GM18508 (cell line): ENCODE results near the gene TRNT1.

Experiments used
- ATAC-seq: cut with Tn5 transposase; IDR thresholded peaks from one replicate; pipeline ENCODE4 v1.9.1; 2021; ENCODE audit warnings: moderate number of reproducible peaks; ENCODE audit not compliant: insufficient read depth, unreplicated experiment

The TRNT1 gene

DNA sequence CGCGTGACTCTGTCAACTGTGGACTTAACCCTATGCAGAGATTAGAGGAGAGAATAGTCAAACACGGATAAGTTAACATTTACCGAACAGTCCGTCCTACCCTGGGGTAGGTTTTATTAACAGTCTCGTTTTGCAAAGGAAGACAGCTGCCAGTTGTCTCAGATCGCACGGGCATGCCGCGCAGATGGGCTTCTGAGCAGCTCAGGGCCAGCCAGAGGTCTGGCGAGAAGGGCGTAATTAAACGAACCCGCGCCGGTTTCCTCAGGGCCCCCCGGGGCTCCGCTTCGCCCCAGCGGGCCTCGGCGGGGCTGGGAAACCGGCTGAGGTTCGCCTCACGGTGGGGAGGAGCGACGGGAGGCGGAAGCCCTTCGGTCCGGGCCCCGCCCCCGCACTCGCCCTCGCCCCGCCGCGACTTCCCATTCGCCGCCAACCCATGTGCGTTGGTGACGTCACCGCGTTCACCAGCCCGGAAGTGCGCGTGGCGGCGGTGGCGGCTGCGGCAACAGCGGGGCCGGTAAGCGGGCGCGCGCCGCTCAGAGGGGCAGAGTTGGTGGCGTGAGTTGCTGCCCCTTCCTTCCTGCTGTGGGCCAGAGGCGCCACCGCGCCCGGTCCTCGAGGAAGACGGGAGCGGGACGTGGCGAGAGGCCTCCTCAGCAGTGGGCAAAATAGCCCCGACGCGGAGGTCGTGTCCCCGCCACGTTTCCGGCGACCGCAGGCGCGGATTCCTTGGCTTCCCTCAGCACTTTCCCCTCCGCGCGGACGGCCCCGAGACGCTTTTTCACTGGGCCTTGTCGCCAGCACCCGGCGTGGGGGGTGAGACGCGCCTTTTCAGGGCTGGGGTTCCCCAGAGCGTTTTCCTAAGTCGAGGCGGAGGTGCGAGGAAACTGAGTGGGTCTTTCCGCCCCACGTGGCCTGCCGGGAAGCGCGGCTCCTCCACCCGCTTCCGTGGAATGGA lies at the start of gene TRNT1:
TSS of gene TRNT1 (plus strand) at position 464 of the 955 bp plus-strand sequence. CDS start 2,101 bp downstream, outside the sequence.
- ATAC-seq = peak; percentile 87

- ATAC-seq = no peak
These were observed 46.4 kb upstream of the TRNT1 start for GRCh38 chr3:3080309-3080708.

DNA sequence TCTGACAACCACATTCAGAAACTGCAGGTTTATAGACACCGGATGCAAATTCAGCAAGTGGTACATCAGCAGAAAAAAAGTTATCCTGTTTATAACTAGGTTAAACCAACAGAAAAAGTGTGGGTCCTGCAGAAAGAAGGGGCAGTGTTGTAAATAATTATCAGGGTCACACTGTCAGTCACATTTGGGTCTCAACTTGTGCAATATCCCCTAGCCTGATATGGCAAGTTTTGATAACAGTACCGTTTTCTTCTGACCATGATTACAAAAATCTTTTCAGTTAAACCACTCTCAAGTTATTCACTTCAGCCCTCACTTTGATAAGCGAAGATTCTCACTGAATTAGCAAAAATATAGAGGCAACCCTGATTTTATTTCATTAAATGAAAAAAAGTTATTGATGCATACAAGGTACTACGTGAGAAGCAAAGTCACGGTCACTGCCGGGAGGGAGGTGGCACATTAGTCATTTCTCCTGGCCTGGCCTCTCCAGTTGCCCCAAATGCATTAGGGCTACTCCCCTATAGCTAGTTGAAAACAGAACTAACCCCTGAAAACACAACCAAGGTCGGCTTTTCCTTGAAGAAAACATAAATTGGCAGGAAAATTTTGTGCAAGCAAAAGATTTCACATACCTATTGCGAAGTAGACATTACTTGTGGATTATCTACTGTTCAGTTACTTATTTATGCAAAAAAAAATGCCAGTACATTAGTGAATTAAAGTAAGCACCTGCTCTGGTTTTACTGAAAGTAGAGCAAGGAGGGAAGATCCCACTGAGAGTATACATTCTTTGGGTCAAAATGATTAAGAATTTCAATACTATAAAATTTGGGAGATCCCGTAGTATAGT lies 45.1 kb upstream of the TRNT1 start:
- ATAC-seq = peak; percentile 43

DNA sequence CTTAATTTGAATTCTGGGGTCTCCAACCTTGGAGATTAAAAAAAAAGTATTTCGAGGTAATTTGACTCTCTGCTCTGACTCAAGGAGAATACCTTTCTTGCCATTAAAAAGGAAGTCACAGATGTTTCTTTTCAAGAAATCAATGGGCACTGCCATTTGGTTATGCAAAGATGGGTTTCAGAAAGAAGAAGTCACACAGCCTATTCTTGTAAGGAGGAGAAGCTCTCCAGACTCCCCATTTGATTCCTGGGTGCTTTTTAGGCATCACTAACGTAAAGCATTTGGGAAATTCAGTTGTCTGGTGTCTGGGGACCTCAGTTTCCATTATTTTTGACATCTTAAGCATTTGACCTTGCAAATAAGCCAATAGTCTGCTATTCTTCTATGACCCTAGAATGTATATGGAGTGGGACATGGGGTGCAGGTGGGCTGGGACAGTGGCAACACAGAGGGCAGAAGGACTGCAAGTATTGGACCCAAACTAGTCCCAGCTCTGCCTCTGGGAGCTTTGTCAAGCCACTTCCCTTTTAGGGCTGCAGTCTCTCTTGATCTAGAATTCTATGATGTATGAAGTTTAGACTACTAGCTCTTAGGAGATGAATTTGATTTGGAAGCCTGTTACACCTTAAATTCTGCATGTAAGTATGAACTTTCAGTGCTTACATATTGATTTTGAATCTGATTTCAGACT lies 44.4 kb upstream of the TRNT1 start:
- peak; percentile 83 for ATAC-seq

DNA sequence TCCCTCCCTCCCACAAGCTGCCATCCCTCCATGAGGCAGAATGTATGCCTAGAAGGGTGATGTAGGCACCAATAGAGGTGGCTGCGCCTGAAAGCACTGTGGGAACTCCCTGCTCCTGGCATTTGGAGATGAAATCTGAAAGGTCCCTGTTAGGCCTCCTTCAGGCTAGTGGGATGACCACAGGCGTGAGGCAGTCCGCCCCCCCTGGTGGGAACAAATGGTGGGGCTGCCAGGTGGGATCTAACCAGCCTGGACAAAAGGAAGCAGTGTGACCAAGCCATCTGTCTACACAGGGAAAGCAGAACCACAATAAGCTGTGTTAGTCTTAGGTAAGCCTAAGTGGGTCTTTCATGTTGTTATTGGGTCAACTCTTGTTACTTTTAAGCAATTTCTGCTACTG lies 41.9 kb upstream of the TRNT1 start:
- no peak for ATAC-seq

DNA sequence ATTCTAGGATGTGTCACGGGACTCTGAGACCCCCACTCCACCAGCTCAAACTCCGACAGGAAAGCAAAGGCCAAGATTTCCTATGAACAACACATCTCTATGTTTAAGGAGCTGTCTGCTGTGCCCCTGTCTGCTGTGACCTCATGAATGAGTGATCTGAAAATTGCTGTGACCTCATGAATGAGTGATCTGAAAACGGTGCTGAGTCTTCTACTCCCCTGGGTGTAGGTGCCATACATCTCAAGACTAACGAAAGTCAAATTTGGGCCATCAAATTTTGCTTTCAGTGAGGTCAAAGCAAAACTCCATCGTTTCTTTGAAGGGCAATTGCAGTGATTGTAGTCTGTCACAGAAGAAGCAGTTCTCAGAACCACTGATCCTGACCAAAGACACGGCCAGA lies 41.0 kb upstream of the TRNT1 start:
- ATAC-seq = no peak

DNA sequence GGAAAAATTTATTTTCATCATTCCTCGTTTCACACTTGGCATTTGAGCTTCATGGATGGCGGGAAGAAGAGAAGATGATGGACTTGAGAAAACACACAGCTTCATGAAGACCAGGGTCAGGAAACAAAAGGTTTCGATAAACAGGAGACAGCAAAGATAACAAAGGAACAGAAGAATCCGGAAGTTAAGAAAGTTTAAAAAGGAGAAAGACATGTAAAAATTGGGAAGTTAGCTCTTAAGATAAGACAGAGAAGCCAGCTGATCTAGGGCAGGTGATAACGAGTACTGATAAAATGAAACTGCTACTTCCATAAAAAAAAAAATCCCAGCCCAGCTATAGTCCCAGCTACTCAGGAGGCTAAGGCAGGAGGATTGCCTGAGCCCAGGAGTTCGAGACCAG lies 40.5 kb upstream of the TRNT1 start:
- ATAC-seq = no peak

DNA sequence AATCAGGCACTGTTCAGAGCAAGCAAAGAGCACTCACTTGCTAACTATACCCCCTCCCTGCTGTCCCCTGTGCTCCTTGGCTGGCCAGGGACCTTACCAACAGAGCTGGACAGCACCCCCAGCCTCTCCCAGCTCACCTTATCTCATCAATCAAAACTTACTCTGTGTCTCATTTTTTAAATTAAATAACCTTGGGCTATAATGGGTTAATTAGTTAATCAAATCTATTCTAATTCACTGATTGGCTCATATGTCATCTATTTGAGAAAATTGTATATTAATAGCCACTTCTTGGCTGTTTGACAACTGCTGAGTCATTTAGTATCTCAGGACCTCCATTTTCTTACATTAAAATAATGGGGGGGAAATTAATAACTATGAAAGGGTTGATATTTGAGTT lies 39.5 kb upstream of the TRNT1 start:
- no peak for ATAC-seq

- no peak for ATAC-seq
These were observed 38.8 kb upstream of the TRNT1 start for GRCh38 chr3:3087716-3088465.

- peak; percentile 98 for ATAC-seq
These were observed 37.7 kb upstream of the TRNT1 start for GRCh38 chr3:3089017-3089416.

GRCh38 chr3:3097958-3098357 lies 28.8 kb upstream of the TRNT1 start:
- ATAC-seq = no peak

GRCh38 chr3:3101660-3102458 lies 24.9 kb upstream of the TRNT1 start:
- ATAC-seq = no peak

DNA sequence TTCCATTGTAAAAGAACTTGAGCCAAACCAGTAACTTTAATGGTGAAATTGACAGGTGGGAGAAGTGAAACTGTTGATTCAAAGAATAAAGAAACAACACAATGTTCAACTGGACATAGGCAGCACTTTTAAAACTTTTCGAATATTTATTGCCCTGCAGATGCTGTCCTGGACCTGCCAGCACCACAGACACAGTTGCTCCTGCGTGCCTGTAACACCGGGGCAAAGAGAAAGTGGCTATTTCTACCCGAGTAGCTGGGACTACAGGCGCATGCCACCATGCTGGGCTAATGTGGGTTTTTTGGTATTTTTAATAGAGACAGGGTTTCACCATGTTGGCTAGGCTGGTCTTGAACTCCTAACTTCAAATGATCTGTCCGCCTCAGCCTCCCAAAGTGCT lies 24.0 kb upstream of the TRNT1 start:
- no peak for ATAC-seq

DNA sequence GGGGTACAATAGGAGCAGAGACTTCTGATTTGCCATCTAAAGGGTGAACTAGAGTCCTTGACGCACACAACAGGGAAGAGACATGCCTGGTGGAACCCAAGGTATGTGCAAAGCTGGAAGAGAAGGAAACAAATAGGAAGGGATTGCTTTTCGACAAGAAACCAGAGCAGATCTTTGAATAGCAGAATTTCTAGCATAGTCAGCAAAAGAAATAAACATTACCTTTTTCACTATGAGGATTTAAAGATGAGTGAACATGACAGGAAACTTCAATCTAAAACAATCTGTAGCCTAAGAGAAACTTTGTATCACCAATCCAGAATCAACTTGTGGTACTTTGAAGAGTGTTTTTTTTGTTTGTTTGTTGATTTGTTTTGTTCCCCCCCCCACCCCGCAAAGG lies 21.5 kb upstream of the TRNT1 start:
- ATAC-seq = no peak

- no peak for ATAC-seq
These were observed 20.9 kb upstream of the TRNT1 start for GRCh38 chr3:3105815-3106214.

- ATAC-seq = no peak
These were observed 19.6 kb upstream of the TRNT1 start for GRCh38 chr3:3107181-3107580.

DNA sequence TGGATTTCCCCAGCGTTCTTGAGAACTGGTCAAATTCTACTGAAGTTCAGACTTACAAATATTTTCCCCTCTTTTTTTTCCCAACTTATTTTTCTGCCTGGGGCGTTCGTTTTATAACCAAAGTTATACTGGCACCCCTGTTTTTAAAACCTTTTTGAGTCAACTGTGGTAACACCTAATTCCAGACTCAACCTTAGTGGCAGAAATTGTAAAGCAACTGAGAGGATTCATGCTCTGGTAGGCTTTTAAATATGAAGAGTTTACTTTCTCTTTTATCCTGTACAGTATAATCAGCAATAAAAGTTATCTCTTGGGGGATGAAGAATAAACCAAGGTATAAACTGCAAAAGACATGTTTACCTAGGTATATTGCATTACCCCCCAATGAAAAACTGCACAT lies 18.9 kb upstream of the TRNT1 start:
- ATAC-seq = no peak

- ATAC-seq = peak; percentile 59
These were observed 17.1 kb upstream of the TRNT1 start for GRCh38 chr3:3109407-3110298.
